Frontal cortex (tissue), 4 donors: ENCODE data around the gene SRGAP3. TPM values are rescaled to one million over a fixed set of nuclear protein-coding genes. Genes with fewer than 3 reads are reported as not detected.

Experiments
- DNase-seq, 2 donors: peaks; one replicate each; pipeline ENCODE4 v3.0.0; 2012; ENCODE audit warnings: low spot score in 2 of 2
- FAIRE-seq: peaks from 2 replicates; lab custom pipeline; 2012; peaks lifted over from hg19 to GRCh38; lab: Jason Lieb, UNC
- total RNA-seq: library from RNA; depleted of rRNA; stranded (reverse); fragments of >200 nt; gene quantifications from one replicate; pipeline ENCODE4 v1.2.3, GENCODE V29; 2014
- donor health status: control.
- donor health status: control.
- donor health status: control.

The SRGAP3 gene
- total RNA-seq, 1 donor from 2014 or later, result 58.3 TPM

DNA sequence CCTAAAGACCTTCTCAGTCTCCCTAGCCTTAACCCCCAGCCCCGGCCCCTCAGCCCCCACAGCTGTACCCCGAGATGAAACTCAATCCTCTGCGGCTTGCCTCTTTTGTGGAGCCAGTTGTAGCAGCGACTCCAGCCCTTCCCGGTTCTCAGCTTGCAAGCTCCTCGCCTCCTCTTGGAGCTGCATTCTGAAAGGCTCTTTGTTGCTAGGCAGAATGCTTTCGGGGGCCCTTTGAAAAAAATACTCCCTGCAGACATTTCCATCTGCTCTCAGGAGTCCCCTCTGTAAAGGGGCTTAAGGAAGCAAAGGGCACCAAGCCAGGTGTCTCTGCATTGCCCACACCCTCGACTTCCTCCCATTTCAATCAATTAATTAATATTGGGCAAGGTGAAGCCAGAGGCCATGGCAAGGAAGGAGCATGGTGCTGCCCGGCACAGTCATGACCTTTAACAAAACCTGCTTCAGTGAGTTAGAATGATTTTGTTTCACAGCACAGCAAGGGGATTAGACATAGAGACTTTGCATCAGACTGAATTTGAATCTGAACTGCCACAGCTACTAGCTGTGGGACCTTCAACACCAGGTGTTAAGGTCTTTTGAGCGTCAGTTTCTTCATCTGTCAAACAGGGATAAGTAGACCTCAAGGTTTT is 65.5 kb downstream of the SRGAP3 start:
- FAIRE-seq (no peak), DNase-seq (no peak)

DNA sequence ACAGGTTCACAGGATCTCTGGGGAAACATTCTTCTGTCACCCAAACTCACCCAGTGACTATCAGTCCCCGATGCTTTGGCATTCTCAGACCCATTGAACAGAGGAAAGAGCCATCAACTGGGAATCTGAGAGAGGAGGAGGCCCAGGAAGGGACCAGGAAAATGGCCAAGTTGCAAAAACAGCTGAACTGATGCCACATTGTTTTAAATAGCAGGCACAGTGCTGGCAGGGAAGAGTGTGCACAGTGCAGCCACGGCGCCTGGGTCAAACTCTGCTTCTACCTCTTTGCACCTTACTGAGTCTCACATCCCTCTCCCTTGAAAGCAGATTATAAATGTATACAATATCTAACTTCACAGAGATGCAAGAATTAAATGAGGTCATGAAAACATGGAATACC is 66.4 kb downstream of the SRGAP3 start:
- FAIRE-seq, result no peak
- no peak for DNase-seq

DNA sequence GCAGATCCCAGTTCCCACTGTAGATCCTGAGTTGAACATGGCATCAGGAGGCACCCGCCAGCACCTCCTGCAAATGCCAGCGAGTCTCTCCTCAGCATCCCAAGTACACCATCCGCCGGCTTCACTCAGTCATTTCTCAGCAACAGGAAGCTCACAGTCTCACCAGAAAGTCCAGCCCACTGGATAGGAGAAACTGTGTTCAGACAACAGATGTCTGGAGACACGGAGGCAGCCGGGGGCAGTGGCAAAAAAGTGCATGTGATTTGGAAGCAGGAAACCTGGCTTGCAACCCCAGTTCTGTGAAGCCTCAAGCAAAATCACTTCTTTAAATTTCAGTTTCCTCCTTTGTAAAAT is 68.7 kb downstream of the SRGAP3 start:
- DNase-seq (no peak), FAIRE-seq (no peak)

GRCh38 chr3:9179826-9180763 is 69.4 kb downstream of the SRGAP3 start:
- no peak for FAIRE-seq
- no peak for DNase-seq

DNA sequence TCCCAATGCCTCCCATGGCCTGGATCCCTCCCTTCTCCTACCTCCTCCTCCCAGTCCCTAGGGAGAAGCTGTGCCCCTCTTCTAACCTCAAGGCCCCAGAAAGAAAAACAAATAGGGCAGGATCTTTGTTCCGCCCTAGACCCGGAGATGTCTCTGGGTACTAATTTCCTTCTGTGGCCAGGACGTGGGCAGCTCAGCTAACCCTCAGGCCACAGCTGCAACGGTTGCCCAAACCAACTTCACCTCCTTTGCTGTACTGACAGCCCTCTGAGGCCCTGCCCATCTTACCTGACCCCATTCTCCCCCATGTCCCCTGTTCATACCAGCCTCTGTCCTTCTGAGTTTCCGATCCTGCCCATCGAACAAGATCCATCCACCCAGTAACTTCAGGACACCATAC is 70.7 kb downstream of the SRGAP3 start:
- DNase-seq (no peak), FAIRE-seq (no peak)

- DNase-seq, result no peak
Measured at GRCh38 chr3:9175421-9175820, 74.0 kb downstream of the SRGAP3 start.

DNA sequence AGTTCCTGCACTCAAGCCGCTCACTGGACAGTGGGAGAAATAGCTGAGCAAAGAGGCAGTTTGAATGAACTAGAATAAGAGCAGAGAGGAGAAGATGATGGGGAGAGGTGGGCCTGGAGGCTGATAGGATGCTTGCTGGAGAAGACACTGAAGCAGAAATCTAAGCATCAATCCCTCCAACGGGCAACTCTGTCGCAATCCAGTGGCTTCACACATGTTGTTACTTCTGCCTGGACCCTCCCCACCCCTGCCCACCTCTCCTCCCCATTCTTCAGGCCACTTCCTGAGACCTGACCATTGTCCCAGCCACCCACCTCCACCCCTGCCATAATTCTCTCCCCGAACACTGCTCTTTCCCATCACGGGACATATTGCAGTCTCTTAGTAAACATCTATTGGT is 76.0 kb downstream of the SRGAP3 start:
- FAIRE-seq (no peak), DNase-seq (no peak)

More at GRCh38 chr3:9175421-9175820, 74.0 kb downstream of the SRGAP3 start:
- no peak for FAIRE-seq

DNA sequence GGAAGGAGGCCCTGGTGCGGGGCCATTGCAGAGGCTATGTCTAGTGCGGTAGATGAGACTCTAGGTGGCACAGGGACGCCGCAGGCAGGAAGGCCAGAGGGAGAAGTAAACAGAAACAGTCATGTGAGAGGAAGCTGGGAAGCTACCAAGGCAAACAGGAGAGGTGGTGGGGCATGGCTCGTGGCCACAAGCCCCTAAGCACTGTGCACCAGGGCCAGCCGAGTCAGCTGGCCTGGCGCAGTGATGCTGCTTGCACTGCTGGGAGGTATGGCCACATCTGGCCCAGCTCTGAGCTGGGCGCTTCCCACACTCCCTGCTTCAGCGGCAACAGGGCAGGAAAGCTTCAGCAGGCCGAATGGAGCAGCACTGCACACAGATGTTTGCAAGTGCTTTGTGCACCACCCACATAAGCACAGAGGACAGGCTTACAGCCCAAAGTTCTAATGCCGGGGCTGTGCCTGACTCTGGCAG is 76.6 kb downstream of the SRGAP3 start:
- DNase-seq (peak; percentile 15 to 31), FAIRE-seq (no peak)

GRCh38 chr3:9170851-9171160 is 78.6 kb downstream of the SRGAP3 start:
- FAIRE-seq, result no peak
- no peak for DNase-seq

DNA sequence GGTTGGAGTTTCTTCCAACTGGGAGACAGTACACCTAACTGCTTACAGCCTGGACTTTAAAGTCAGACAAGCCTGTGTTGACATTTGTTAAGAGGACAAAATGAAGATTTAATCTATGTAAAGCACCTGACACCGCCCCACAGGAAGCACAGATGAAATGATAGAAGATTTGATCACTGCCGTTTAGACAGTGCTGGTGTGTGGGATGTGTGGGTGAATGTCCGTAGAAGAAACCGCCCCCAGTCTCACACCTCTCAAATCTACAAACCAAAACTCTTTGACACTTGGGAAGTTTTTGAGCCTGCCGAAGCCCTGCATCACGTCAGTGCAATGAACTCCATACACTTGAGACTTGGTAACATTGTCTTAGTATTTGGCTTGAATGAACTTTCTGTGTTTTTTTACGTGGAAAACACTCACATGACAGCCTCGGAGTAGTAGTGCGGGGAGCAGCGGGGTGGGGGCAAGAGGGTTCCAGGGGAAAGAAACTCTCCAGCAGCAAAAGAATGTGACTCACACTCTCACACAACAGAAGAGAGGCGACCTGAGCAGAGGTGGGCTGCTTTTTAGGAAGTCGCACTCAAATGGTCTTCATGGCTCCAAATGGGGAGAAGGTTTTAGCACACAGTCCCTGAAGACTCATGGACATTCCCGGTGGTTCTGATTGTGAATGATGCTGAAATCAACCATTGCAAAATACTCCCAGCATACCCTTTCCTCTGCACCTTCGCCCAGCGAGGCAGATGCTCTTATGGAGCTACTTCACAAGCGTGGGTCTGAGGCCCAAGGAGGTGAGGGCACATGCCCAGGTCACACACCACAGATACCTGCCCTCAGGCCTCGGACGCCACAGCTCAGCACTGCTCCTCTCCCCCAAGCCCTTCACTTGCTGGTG is 79.2 kb downstream of the SRGAP3 start:
- DNase-seq (no peak), FAIRE-seq (no peak)

DNA sequence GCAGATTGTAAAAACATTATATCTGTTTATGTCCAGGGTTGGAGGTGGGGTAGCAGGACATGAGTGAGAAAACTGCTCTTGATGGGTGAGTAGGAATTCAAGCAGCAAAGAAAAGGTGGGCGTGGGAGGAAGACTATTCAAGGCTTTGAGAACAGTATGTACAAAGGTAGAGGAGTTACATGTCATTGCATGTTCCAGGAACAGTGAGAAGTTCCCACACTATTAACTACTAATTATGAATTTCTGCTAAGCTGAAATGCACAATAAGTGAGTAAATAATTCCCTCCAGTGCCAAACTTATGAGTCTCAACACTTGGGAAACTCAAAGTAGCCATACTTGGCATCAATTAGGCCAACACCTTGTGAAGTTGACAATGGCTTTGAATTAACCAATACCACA is 80.1 kb downstream of the SRGAP3 start:
- no peak for DNase-seq
- FAIRE-seq, result no peak

GRCh38 chr3:9168241-9168741 is 81.2 kb downstream of the SRGAP3 start:
- DNase-seq (no peak), FAIRE-seq (no peak)

- DNase-seq, result no peak
- no peak for FAIRE-seq
Measured at GRCh38 chr3:9167222-9167621, 82.2 kb downstream of the SRGAP3 start.

DNA sequence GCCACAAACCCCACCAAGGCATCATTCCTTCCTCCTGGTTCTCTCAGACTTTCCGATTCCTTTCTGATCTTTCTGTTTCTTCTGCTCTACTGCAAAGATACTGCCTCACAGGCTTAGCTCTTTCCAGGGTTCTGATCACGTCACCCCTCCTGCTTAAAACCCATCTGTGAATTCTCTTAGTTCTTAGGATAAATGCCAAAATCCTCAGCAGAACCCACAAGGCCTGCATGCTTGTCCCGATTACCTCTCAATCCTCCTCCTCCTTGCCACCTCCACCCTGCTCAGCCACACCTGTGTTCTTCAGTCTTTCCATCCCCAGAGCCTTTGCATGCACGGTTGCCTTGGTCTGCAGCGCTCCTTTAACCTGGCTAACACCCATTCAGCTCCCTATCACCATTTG is 84.0 kb downstream of the SRGAP3 start:
- DNase-seq (no peak), FAIRE-seq (no peak)

DNA sequence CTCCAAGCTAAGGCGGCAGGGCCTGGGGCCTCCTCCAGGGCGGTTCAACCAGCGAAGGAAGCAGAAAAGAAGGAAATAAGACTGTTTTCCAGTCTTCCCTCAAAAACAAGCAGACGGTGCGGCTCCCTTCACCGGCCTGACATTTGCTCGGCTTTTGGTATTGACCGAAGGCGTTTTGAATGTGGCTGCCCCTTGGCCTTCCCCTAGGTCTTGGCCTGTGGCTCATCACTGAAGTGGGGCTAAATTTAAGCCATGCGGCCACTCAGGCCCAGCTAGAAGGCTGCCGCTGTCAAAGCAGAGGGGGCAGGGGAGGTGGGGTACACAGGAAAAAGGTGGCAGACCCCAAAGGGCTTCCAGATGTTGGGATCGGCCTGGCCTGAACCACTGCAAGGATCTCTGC is 86.2 kb downstream of the SRGAP3 start:
- DNase-seq, result no peak
- no peak for FAIRE-seq

DNA sequence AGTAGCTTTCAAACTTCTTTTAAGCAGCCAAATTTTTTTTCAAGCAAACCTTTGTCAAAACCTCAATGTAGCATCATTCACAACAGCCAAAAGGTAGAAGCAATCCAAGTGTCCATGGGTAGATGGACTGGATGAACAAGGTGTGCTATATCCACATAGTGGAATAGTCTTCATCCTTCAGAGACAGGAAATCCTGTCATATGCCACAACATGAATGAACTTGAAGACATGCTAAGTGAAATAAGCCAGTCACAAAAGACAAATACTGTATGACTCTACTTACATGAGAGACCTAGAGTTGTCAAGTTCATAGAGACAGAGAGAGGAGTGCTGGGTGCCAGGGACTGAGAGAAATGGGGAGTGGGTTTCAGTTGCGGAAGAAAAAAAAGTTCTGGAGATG is 87.6 kb downstream of the SRGAP3 start:
- DNase-seq (no peak), FAIRE-seq (no peak)

- no peak for FAIRE-seq
- no peak for DNase-seq
Measured at GRCh38 chr3:9161298-9161697, 88.1 kb downstream of the SRGAP3 start.

- DNase-seq, result no peak
- no peak for FAIRE-seq
Measured at GRCh38 chr3:9158865-9159630, 90.4 kb downstream of the SRGAP3 start.

GRCh38 chr3:9157651-9158362 is 91.6 kb downstream of the SRGAP3 start:
- FAIRE-seq (no peak), DNase-seq (no peak)
